DND-41 (cell line): ENCODE measurements around the gene KRT79.

ENCODE experiments used
- ATAC-seq: fragments of 200-7000 bp; cut with Tn5 transposase; 3 replicates; pipeline ENCODE4 v1.9.1; 2021; ENCODE audit warnings: low read depth; ENCODE audit not compliant: insufficient read depth
- DNase-seq: peaks from one replicate; pipeline ENCODE4 v3.0.0-alpha.2; 2020
- H2AFZ ChIP-seq: 2 replicates; pipeline ENCODE4 v1.6.0; 2012; ENCODE audit warnings: low read depth, low read length
- H3K27ac ChIP-seq: 2 replicates; pipeline ENCODE4 v1.5.1; 2012; ENCODE audit warnings: low read length, inconsistent platforms
- H3K27me3 ChIP-seq: fragments of 200-600 bp; sonication (generic); 2 replicates; pipeline ENCODE4 v1.6.0; 2012; ENCODE audit warnings: low read length, mild to moderate bottlenecking, inconsistent platforms; ENCODE audit not compliant: insufficient read depth, poor library complexity
- H3K36me3 ChIP-seq: 2 replicates; pipeline ENCODE4 v1.5.1; 2012; ENCODE audit warnings: low read length, inconsistent platforms; ENCODE audit not compliant: insufficient read depth
- H3K4me1 ChIP-seq: 2 replicates; pipeline ENCODE4 v1.5.1; 2012; ENCODE audit warnings: mild to moderate bottlenecking, low read length; ENCODE audit not compliant: insufficient read depth
- H3K4me2 ChIP-seq: 2 replicates; pipeline ENCODE4 v1.6.0; 2012; ENCODE audit warnings: mild to moderate bottlenecking, moderate library complexity, low read length, inconsistent platforms; ENCODE audit not compliant: insufficient read depth
- H3K4me3 ChIP-seq, 2 experiments: fragments of 200-600 bp in 1 of 2; shearing (Covaris generic) in 1 of 2; 2 replicates each; pipeline ENCODE4 v1.5.1; 2012 to 2016; ENCODE audit warnings: inconsistent platforms in 2 of 2, low read length in 2 of 2, mild to moderate bottlenecking in 2 of 2, low read depth in 1 of 2, moderate library complexity in 1 of 2
- H3K79me2 ChIP-seq: 2 replicates; pipeline ENCODE4 v1.6.0; 2012; ENCODE audit warnings: low read length, inconsistent platforms; ENCODE audit not compliant: insufficient read depth
- H3K9ac ChIP-seq: 2 replicates; pipeline ENCODE4 v1.6.0; 2012; ENCODE audit warnings: low read depth, mild to moderate bottlenecking, inconsistent platforms, low read length, moderate library complexity
- H3K9me3 ChIP-seq: 2 replicates; pipeline ENCODE4 v1.5.1; 2012; ENCODE audit warnings: low read length, moderate library complexity, mild to moderate bottlenecking, inconsistent platforms; ENCODE audit not compliant: insufficient read depth, severe bottlenecking
- H4K20me1 ChIP-seq: 2 replicates; pipeline ENCODE4 v1.6.0; 2012; ENCODE audit warnings: low read length; ENCODE audit not compliant: insufficient read depth
- EZH2 ChIP-seq: IDR thresholded peaks from 3 replicates; pipeline ENCODE4 v1.6.1; 2012; ENCODE audit warnings: borderline replicate concordance, low read depth, mild to moderate bottlenecking, moderate library complexity, low read length, inconsistent platforms; ENCODE audit not compliant: severe bottlenecking
- TF ChIP-seq, protein P1 (sequence below): IDR thresholded peaks from 2 replicates; pipeline ENCODE4 v1.5.1; 2012; ENCODE audit warnings: borderline replicate concordance, low read length, moderate library complexity, mild to moderate bottlenecking; ENCODE audit not compliant: poor library complexity, severe bottlenecking; ENCODE audit errors: extremely low read depth

KRT79 gene

GRCh38 chr12:52809166-52809565, 24.9 kb downstream of the KRT79 start:
- Histone ChIP-seq H3K9me3 (no peaks in the 10 kb centered on the region), H3K79me2 (no peaks in the 10 kb centered on the region), H3K27ac (no peak overlapping the region), H3K4me1 (no peaks in the 10 kb centered on the region), H3K27me3 (peaks cover 2% of the 10 kb centered on the region), H3K9ac (no peak overlapping the region), H4K20me1 (0 out of 2 replicates have a peak, but pooled peaks cover 3% of the 10 kb centered on the region), H3K36me3 (no peaks in the 10 kb centered on the region), H3K4me3 (no peak overlapping the region), H3K4me2 (no peak overlapping the region), H2AFZ (no peak overlapping the region)
- TF ChIP-seq EZH2, result no peak
- TF ChIP-seq, protein P1, sequence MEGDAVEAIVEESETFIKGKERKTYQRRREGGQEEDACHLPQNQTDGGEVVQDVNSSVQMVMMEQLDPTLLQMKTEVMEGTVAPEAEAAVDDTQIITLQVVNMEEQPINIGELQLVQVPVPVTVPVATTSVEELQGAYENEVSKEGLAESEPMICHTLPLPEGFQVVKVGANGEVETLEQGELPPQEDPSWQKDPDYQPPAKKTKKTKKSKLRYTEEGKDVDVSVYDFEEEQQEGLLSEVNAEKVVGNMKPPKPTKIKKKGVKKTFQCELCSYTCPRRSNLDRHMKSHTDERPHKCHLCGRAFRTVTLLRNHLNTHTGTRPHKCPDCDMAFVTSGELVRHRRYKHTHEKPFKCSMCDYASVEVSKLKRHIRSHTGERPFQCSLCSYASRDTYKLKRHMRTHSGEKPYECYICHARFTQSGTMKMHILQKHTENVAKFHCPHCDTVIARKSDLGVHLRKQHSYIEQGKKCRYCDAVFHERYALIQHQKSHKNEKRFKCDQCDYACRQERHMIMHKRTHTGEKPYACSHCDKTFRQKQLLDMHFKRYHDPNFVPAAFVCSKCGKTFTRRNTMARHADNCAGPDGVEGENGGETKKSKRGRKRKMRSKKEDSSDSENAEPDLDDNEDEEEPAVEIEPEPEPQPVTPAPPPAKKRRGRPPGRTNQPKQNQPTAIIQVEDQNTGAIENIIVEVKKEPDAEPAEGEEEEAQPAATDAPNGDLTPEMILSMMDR, result no peak
- no peak for DNase-seq
- ATAC-seq, result no peak

DNA sequence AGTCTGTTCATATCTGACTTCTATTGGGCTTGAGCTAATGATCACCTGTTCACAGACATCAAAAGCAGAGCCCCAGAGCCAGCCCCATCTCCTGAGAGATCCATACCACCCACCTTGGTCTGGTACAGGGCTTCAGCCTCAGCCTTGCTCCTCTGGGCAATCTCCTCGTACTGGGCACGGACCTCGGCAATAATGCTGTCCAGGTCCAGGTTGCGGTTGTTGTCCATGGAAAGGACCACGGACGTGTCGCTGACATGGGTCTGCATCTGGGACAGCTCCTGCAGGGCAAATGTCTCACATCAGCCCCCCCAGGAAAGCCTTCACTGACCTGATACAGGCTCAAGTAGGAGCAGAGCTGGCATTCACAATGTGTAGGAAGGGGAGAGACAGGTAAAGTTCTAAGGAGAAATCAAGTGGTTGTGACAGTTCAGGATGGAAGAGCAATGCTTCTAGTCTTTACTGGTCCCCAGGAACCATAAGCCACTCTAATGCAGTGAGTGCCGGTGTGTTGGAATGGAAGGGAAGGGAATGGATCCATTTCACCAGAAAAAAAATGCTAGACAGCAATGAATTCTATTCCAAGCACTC, 25.4 kb downstream of the KRT79 start:
- H3K4me2 ChIP-seq, result no peak overlapping the region
- H3K36me3 ChIP-seq, result no peaks in the 10 kb centered on the region
- peaks cover 2% of the 10 kb centered on the region for H3K27me3 ChIP-seq
- H3K4me1 ChIP-seq, result no peaks in the 10 kb centered on the region
- H2AFZ ChIP-seq, result no peak overlapping the region
- no peak for TF ChIP-seq EZH2
- TF ChIP-seq, protein P1, result no peak
- 0 out of 2 replicates have a peak, but pooled peaks cover 3% of the 10 kb centered on the region for H4K20me1 ChIP-seq
- DNase-seq (no peak), ATAC-seq (no peak)
- no peak overlapping the region for H3K4me3 ChIP-seq
- no peaks in the 10 kb centered on the region for H3K79me2 ChIP-seq
- no peak overlapping the region for H3K27ac ChIP-seq
- H3K9me3 ChIP-seq, result no peaks in the 10 kb centered on the region
- no peak overlapping the region for H3K9ac ChIP-seq

DNA sequence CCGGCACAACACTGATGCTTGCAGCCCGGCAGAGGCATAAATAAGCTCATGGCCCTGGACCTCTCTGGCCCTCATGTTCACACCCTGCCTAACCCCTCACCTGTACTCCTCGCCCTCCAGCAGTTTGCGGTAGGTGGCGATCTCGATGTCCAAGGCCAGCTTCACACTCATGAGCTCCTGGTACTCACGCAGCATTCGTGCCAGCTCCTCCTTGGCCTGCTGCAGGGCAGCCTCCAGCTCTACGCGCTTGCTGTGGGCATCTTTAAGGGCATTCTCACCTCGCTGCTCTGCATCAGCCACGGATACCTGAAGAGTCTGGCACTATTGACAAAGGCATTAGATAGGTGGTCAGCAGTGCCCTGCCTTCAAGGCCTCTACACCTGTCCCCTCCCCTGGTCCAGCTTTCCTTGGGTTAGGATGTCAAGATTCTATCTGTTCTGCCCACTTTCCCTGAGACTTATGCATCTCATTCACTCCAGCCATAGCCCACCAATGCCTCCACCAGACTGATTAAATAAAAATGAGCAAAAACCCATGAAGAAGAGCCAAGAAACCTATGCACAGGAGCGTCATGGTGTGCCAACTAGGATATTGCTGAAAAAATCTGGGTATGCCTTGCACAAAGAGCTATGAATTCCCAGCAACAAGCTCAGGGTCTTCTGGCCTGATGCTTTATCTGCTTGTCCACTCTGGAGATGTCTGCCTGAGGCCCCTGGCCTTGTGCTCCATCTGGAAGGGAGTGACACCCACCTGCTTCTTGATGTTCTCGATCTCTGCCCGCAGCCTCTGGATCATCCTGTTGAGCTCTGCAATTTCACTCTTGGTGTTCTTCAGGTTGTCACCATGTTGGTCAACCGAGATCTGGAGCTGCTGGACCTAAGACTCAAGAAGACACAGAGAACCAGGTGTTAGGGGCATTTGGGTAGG, 26.3 kb downstream of the KRT79 start:
- ATAC-seq, result no peak
- no peak for TF ChIP-seq EZH2
- TF ChIP-seq, protein P1, result no peak
- Histone ChIP-seq H3K9me3 (no peaks in the 10 kb centered on the region), H3K36me3 (no peaks in the 10 kb centered on the region), H2AFZ (no peak overlapping the region), H3K4me1 (no peaks in the 10 kb centered on the region), H3K27me3 (peaks cover 2% of the 10 kb centered on the region), H4K20me1 (0 out of 2 replicates have a peak, but pooled peaks cover 3% of the 10 kb centered on the region), H3K4me2 (no peak overlapping the region), H3K79me2 (no peaks in the 10 kb centered on the region), H3K27ac (no peak overlapping the region), H3K4me3 (no peak overlapping the region), H3K9ac (no peak overlapping the region)
- DNase-seq, result no peak
